D721Med (cell line): ENCODE results near the gene LST1.
A peak's percentile ranks its signal among the peaks of the same experiment; 100 is the strongest.
"Not testable (repeated sequence)": the region's sequence is repeated elsewhere in the genome, so short reads cannot be mapped to it uniquely, and the experiment has no call there.

ENCODE experiments used
- DNase-seq: peaks from one replicate; pipeline ENCODE4 v3.0.0; 2011; ENCODE audit warnings: low spot score; ENCODE audit not compliant: insufficient read length
- FAIRE-seq: peaks from 2 replicates; lab custom pipeline; 2011; peaks lifted over from hg19 to GRCh38; lab: Jason Lieb, UNC
- TF ChIP-seq, protein P1 (sequence below): IDR thresholded peaks from 2 replicates; pipeline ENCODE4 v1.5.1; 2012; ENCODE audit warnings: mild to moderate bottlenecking, control low read depth; ENCODE audit not compliant: insufficient read depth; ENCODE audit errors: missing control alignments

LST1 gene

DNA sequence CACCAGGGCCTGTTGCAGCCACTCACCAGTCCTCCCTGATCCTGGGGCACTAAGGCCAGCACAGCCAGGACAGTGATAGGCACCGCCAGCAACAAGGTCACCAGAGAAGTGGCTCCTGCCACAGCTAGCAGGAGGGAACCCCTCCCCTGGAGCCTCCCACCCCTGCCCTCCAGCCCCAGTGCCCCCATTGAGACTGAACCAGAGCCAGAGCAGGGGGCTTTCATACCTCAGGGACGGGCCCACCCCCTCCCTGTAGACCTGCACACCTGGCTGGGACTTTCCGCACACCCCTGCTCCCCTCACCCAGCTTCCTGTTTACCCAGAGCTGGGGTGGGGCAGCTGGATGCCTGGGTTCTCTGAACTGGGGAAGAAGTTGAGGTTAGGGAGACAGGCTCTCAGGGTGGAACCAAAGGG lies 3.8 kb upstream of the LST1 start, which contains the start of gene LTB:
TSS of gene LTB (minus strand) at position 195 of the 414 bp plus-strand sequence. CDS start at position 188, 7 bp downstream.
- DNase-seq (no peak), FAIRE-seq (no peak)
- TF ChIP-seq, protein P1, sequence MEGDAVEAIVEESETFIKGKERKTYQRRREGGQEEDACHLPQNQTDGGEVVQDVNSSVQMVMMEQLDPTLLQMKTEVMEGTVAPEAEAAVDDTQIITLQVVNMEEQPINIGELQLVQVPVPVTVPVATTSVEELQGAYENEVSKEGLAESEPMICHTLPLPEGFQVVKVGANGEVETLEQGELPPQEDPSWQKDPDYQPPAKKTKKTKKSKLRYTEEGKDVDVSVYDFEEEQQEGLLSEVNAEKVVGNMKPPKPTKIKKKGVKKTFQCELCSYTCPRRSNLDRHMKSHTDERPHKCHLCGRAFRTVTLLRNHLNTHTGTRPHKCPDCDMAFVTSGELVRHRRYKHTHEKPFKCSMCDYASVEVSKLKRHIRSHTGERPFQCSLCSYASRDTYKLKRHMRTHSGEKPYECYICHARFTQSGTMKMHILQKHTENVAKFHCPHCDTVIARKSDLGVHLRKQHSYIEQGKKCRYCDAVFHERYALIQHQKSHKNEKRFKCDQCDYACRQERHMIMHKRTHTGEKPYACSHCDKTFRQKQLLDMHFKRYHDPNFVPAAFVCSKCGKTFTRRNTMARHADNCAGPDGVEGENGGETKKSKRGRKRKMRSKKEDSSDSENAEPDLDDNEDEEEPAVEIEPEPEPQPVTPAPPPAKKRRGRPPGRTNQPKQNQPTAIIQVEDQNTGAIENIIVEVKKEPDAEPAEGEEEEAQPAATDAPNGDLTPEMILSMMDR: no peak

DNA sequence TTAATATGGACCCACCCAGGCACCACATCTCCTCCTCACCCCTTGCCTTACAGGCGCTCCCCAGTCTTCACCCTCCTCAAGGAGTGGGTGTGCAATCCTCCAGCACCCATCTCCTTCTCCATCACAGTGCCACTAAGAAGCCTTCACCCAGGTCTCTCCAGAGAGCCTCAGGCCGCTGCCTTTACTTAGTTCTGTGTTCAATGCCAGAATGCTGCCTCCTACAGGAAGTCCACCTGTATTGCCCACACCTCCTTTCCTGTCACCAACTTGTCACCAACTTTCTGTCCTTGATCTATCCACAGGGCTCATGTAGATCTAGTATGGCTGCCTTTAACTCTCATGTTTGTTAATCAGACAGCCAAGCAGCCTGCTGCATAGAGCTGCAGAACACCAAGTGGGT lies 586 bp upstream of the LST1 start:
- TF ChIP-seq, protein P1: peak; percentile 21
- no peak for DNase-seq
- no peak for FAIRE-seq

DNA sequence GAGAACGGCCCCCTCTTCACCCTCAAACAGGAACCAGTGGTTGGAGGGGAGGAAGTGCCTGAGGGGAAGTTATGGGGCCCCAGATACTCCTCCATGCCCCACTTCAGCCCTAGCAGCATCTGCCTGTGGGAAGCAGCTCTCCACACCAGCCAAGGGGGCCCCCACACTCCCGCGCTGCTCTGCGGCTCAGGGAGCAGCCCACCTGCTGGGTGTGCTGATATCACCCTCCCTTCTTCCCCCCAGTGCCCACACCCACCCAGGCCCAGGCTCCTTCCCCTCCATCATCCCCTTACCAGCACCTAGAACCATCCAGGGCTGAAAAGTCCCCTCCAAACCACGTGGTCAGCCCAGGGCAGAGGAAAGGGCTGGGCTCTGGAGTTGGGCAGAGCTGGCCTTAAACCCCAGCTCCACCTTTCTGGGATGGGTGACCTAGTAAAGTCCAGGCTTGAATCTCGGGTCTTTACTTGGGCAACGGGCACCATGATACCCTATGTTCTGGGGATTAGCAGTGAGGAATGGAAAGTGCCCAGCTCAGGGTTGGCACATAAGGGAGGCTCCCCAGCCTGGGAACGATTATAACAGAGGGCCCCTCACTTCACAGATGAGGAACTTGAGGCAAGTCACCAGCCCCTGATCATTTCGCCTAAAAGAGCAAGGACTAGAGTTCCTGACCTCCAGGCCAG lies 663 bp downstream of the LST1 start:
- FAIRE-seq (no peak), DNase-seq (no peak)
- TF ChIP-seq, protein P1: no peak

DNA sequence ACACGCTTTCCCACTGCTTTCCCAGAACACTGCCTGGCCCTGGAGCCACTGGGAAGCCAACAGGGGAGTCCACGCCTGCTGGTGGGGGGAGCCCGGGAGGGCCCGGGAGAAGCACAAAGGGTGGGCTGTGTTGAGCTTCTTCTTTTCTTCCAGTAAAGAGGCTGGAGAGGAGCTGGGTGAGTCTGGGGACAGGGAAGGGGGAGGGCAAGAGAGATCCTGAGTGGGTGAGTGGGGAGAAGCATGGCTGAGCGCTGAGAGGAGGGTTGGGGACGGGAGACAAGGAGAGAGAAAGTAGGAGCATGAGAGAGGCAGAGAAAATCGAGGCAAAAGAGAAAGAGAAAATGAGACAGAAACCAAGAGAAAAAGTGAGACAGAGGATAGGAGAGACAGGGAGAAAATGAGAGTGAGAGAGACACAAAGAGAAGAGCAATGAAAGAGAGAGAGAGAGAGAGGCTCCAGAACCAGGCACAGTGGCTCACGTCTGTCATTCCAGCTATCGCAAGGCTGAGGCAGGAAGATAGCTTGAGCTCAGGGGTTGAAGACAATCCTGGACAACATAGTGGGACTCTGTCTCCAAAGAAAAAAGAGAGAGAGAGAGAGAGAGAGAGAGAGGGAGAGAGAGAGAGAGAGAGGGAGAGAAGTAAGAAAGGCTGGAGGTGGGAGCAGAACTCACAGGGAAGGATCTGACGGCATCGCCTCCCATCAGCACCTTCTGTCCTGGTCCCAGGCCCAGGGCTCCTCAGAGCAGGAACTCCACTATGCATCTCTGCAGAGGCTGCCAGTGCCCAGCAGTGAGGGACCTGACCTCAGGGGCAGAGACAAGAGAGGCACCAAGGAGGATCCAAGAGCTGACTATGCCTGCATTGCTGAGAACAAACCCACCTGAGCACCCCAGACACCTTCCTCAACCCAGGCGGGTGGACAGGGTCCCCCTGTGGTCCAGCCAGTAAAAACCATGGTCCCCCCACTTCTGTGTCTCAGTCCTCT lies 2.0 kb downstream of the LST1 start:
- TF ChIP-seq, protein P1: no peak
- no peak for DNase-seq

DNA sequence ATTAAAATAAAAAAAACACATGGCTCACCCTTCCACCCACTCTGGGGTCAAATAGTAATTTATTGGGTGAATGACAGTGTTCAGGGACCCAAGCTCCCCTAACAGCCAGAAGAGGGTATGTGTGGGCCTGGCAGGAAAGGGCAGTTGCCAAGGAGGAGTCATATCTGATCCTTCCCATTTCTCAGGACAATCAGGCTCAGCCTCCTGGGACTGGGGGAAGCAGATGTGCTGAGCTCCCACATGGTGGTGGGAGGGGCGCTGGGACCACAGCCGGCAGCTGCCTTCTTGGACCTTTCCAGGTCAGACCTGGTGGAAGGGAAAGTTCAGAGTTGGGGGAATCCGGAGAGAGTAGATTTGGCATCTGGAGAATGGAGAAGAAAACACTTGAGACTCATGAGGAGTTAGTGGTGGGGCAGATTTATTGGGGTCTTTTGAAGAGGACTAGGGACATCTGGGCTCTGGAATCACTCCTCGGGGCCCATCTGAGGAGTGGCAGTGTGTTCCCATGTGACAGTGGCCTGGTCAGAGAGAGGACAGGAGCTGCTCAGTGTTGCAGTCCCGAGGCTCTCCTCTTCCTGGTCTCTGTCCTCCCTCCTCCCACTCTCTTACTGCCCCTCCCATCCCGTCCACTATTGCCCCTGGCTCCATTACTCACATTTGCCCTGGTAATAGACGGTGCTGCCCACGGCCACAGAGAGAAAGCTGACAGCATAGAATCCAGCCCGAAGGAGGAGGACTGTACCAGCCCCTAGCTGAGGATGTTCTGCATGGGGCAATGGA lies 3.0 kb downstream of the LST1 start:
- FAIRE-seq (no peak), DNase-seq (no peak)
- TF ChIP-seq, protein P1: no peak

More for the DNA sequence above, 2.0 kb downstream of the LST1 start:
- no peak for FAIRE-seq

DNA sequence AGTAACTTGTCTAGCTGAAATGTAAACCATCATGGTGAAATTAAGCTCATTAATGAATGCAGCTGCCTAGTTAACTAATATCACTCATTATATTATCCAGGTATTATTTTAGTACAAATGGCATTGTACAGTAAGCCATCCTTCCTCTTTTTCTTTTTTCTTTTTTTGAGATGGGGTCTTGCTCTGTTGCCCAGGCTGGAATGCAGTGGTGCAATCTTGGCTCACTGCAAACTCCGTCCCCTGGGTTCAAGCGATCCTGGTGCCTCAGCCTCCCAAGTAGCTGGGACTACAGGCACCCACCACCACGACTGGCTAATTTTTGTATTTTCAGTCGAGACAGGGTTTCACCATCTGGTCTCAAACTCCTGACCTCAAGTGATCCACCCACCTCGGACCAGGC lies 4.6 kb downstream of the LST1 start:
- not testable (repeated sequence) for FAIRE-seq, DNase-seq

DNA sequence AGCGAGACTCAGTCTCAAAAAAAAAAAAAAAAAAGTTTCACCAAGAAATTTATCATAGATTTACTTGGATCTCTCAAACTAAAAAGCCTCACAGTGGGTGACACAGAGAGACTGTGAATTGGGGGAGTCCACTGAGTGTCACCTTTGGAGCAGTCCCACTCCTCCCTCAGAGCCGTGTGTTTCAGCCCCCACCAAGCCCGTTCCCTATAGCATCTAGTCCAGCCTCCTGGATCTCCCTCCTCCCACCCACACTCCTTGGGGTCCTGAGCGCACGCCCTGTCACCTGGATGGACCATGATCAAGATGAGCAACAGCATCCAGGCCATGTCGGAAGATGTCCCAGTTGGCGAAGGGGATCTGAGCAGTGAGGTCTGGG lies 6.3 kb downstream of the LST1 start:
- TF ChIP-seq, protein P1: no peak
- no peak for DNase-seq
- FAIRE-seq: no peak
